Inflammatory macrophage treated with lipopolysaccharide for 1 hour (primary cell): Measurements from ENCODE around the gene NBPF14.
A peak's percentile ranks its signal among the peaks of the same experiment; 100 is the strongest.
"Not testable (repeated sequence)": the region's sequence is repeated elsewhere in the genome, so short reads cannot be mapped to it uniquely, and the experiment has no call there.

Experiments used
- DNase-seq, 2 donors: peaks; one replicate each; pipeline ENCODE4 v3.0.0-alpha.2; 2020 to 2022

NBPF14 gene, protein sequence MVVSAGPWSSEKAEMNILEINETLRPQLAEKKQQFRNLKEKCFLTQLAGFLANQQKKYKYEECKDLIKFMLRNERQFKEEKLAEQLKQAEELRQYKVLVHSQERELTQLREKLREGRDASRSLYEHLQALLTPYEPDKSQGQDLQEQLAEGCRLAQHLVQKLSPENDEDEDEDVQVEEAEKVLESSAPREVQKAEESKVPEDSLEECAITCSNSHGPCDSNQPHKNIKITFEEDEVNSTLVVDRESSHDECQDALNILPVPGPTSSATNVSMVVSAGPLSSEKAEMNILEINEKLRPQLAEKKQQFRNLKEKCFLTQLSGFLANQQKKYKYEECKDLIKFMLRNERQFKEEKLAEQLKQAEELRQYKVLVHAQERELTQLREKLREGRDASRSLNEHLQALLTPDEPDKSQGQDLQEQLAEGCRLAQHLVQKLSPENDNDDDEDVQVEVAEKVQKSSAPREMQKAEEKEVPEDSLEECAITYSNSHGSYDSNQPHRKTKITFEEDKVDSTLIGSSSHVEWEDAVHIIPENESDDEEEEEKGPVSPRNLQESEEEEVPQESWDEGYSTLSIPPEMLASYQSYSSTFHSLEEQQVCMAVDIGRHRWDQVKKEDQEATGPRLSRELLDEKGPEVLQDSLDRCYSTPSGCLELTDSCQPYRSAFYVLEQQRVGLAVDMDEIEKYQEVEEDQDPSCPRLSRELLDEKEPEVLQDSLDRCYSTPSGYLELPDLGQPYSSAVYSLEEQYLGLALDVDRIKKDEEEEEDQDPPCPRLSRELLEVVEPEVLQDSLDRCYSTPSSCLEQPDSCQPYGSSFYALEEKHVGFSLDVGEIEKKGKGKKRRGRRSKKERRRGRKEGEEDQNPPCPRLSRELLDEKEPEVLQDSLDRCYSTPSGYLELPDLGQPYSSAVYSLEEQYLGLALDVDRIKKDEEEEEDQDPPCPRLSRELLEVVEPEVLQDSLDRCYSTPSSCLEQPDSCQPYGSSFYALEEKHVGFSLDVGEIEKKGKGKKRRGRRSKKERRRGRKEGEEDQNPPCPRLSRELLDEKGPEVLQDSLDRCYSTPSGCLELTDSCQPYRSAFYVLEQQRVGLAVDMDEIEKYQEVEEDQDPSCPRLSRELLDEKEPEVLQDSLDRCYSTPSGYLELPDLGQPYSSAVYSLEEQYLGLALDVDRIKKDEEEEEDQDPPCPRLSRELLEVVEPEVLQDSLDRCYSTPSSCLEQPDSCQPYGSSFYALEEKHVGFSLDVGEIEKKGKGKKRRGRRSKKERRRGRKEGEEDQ (N-terminal part only)

DNA sequence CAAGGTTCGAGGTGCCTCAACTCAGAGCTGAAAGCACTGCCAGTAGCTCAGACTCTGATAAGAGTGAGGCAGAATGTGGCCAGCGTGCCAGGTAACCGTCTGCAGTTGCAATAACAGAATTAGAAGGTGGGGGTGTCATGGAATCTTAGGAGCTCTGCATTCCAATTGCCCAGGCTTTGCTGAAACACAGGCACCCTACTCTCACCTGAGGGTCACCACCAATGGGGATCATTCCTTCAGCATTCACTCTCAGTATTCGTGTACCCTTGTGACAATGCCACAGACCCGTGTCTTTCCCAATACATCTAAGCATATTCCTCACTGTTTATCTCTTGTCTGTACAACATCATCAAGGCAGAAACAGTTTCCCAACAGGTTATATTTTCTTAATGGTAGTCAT is at the start of gene NBPF14:
NBPF14 (minus strand) TSS at position 101 of the 400 bp plus-strand sequence. CDS start 294 bp downstream, outside the sequence.
- not testable (repeated sequence) for DNase-seq

DNA sequence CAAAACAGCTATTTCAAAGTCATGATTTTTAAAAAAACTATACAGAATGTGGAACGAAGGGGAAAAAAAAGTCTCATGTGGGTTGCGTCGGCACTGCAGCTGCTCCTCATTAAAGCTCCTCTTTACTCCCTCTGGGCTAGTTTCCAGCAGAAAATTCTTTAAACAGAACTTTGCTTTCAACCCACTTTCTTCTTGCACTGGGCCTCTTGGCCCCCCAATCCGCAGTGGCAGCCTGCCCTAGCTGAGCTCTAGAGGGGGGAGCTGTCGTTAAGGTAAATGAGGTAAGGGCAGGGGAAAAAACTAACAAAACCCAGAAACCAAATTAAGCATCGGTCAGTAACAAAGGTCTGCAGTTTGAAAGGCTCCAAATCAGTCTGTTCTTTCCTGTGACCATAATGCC is 29.6 kb upstream of the NBPF14 start:
- DNase-seq: not testable (repeated sequence)

DNA sequence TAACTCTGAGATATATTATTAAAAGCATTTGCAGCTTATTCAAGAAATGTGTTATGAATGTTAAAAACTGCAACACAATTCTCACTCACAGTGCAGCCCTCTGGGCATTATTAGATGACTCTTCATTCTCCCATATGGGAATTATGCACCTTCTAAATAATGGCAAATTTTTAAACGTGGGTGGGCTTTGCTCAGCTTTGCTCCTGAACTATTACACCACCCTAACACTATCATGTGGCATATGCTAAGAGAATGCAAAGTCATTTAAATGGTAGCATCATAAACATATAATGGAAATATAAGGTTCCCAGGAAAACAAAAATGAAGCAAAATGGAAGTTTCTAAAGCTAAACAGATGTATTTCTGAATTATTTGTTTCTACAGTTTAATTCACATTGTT is 22.4 kb upstream of the NBPF14 start:
- DNase-seq: not testable (repeated sequence)

DNA sequence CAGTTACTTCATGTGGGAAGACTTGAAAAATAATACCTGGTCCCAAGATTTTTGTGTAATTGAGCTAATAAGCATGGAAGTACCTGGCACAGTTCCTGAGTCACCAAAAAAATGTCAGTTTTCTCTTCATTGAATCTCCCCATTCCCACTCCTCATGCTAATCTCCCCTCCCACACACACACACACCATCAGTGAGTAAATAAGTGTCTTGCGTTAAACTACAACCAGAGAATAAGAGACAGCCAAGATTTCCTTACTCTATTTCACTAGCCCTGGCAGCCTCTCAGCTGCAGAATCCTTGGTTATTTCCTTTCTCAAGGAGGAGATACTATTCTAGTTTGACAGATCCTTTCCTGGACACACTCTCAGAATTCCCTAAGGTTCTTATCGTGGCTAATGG is 9.5 kb upstream of the NBPF14 start:
- DNase-seq: not testable (repeated sequence)

DNA sequence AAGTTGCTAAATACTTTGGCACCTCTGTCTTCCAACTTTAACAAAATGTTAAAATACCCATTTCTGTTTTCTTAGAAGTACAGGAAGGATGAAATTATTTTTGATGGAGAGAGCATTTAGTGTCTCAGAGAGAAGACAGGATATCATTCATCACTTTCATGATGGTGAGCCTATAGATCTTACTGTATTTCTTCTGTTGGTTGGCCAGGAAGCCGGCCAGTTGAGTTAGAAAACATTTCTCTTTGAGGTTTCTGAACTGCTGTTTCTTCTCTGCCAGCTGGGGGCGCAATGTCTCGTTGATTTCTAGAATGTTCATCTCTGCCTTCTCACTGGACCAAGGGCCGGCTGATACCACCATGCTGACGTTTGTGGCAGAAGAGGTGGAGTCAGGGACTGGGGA is 451 bp downstream of the NBPF14 start:
- not testable (repeated sequence) for DNase-seq

DNA sequence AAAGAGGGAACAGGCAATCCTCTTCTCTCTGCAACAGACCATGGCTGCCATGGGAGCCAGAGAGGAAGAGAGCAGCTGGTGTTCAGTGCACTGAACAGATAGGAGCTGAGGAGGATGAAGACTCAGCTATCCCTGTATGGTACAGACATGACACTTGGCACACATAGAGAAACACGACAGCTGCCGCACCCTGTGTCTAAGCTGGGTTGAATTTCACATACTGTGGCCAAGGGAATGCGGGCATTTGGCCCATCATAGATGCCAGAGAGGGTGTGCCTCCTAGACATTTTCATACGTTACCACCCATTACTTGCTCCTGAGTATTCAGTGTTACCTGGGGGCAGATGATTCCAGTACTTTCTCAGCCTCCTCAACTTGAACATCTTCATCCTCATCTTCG is 4.7 kb downstream of the NBPF14 start:
- not testable (repeated sequence) for DNase-seq

DNA sequence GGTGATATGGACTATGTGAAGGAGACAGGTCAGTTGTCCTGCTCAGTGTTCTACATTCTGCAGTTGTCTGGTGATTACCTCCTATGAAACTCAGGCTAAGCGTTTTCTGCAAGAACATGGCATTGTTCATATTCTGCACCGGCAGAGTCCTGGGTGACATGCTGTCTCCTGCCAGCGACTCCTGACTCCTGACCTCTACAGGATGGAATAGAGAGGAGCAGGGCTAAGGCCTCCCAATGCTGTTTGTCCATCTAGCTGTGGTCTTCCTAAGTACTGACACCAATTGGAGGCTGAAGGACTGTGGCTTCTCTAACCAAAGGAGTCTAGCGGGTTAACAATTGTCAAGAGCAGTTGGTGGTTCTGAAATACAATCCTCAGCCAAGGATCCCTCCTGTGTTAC is 63.7 kb downstream of the NBPF14 start:
- DNase-seq: peak in 1 of 2 donors; percentile 0

DNA sequence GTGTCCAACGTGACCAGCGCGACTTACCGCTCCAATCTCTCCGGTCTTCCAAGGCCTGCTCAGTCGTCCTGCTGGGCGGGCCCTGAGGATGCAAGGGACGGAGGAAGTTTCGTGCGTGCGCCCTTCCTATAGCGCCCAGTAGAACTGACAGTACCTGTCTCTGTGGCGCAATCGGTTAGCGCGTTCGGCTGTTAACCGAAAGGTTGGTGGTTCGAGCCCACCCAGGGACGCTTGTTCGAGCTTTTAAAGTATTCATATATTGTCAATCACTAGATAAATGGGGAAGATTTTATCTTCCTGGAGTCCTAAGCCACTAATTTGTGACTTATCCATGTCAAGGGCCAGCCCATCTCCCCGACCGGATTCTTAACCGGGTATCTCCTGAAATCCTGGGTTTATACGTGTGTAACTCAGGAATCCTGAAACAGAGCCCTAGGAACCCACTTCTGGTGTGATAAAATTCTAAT is 66.7 kb downstream of the NBPF14 start:
- DNase-seq: peak; percentile 2 to 6

DNA sequence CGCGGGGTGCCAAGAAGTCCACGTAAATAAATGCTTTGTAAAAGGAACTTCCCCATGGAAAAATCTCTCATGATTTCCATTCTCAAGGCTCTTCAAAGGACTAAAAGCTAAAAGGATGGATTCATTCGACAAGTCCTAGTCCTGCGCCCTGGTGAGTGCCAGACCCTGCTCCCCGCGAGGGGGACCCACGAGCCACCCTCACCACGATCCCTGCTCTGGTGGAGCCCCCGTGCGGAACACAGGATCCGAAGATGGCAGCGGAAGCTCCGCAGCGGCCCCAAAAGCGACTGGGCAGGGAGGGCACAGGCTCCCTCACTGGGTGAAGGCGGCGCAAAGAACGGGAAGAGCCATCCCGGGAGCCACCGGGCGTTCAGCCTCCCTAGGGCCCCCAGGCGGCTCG is 67.2 kb downstream of the NBPF14 start:
- not testable (repeated sequence) for DNase-seq

DNA sequence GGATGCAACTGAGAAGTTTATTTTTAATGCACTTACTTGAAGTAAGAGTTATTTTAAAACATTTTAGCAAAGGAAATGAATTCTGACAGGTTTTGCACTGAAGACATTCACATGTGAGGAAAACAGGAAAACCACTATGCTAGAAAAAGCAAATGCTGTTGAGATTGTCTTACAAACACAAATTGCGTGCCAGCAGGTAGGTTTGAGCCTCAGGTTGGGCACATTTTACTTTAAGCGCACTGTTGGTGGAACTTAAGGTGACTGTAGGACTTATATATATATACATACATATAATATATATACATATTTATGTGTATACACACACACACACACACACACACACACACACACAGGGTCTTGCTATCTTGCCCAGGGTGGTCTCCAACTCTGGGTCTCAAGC is 69.2 kb downstream of the NBPF14 start:
- not testable (repeated sequence) for DNase-seq

DNA sequence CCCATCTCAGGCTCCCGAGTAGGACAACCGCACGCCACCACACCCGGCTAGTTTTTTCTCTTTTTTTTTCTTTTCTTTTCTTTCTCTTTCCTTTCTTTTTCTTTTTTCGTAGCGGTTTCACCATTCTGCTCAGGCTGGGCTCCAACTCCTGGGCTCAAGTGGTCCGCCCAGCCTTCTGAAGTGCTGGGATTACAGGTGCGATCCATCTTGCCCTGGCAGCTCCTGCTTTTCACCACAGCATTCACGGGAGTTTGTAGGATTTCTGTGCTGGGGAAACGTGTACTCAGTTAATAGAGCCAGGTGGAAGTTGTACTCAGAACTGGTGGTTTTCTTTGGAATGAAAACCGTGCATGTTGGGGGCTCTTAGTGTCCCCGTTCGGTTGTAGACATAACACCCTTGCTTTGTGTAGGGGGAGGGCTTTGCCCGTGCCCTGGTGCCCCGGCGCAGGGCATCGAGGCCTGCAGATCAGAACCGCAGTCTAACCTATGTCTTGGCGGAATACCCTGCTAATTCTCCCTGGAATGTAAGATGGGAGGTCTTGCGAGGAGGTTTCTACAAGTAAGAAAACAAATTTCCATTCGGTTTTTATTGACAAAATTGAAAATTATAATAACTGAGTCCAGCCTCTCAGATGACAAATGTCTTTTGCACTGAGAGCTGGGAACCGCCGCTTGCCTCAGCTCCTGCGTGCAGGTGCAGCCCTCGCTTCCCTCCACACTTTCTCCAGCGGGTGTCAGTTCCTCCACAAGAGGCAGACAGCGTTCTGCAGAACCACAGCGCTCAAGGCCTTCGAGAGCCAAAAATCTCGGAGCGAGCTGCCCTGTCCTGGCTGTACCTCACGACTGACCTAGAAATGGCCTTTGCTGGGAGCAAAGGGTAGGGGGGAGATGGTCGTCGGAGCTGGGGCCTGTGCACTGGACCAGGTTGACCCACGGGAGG is 72.3 kb downstream of the NBPF14 start:
- not testable (repeated sequence) for DNase-seq

DNA sequence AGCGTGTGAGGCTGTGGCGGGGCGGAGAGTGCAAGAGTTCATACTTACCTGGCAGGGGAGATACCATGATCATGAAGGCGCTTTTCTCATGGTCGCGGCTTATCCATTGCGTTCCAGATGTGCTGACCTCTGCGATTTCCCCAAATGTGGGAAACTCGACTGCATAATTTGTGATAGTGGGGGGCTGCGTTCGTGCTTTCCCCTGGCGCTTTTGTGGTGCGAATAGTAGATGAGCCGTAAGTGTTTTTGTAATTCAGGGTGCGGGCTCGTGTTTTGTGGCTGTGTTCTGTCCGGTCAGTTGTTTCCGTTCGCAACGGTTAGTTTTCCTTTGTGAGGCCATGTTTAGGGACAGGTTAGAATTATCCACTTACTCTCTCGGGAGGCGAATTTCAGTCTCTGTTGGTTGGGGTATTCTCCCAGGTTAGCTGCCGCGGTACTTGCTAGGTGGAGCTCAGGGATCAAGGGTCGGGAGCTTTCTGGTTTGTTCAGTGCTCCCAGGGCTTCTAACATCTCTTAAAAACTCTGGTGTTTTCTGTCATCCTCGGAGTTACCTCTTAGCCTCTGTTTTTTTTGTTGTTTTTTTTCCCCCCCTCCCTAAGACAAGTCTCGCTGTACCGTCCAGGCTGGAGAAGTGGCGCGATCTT is 73.1 kb downstream of the NBPF14 start:
- DNase-seq: peak; percentile 98 to 99

DNA sequence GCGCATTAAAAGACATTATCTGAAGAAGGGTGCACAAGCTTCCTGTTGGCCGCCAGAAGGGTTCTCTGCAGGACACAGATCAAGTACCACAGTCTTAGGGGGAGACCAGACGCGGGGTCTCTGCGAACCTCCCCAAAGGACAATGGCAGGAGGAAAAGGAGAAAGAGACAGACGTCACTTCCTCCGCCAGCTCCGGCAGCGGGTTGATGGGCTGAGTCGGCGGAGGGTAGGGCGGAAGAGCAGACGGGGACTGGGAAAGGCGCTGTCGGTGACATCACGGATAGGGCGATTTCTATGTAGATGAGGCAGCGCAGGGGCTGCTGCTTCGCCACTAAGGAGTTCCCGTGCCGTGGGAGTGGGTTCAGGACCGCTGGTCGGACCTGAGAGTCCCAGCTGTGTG is 73.7 kb downstream of the NBPF14 start:
- DNase-seq: peak; percentile 76 to 84

DNA sequence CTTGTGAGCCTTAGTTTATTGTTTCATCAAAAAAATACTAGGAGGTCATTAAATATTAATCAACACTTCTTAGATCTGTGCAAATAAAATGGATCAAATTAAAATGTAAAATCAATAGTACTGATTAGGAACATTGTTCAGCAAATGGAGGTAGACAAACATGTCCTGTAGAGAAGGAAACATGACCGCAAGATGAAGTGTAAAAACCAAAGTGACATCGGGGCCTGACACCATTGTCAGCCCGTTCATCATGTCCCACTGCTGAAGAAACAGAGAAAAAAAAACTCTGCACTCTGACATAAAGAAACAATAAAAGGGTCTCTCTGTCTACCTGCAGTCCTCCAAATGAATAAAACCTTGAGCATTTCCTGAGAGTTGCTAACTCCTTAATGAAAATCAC is 81.5 kb downstream of the NBPF14 start:
- DNase-seq: not testable (repeated sequence)

DNA sequence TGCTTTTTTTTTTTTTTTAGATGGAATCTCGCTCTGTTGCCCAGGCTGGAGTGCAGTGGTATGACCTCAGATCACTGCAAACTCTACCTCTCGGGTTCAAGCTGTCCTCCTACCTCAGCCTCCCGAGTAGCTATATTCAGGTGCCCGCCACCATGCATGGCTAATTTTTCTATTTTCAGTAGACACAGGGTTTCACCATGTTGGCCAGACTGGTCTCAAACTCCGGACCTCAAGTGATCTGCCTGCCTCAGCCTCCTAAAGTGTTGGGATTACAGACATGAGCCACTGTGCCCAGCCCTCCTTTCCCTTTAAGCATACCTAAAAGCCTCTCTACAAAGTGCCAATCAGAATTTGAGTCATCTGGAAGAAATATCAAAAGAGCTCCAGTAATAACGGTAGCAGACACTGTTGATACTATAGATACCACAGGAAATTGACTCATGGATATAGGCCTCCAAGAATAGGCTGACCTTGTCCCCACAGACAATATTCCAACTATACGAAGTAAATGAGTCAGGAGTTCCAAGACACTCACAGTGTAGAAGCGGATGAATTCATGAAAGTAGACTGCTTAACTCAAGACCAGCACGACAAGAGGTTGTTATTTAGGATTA is 83.1 kb downstream of the NBPF14 start:
- DNase-seq: not testable (repeated sequence)

DNA sequence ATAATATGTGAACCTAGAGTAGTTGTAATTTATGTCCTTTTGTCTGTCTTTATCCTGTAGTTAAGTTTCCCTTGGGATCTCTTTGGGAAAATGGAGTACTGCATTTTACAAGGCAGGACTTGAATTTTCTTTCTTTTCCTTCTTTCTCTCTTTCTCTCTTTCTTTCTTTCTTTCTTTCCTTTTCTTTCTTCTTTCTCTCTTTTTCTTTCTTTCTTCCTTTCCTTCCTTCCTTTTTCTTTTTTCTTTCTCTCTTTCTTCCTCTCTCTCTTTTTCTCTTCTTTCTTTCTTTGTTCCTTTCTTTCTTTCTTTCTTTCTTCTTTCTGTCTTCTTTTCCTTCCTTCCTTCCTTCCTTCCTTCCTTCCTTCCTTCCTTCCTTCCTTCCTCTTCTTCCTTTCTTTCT is 101.9 kb downstream of the NBPF14 start:
- DNase-seq: not testable (repeated sequence)

DNA sequence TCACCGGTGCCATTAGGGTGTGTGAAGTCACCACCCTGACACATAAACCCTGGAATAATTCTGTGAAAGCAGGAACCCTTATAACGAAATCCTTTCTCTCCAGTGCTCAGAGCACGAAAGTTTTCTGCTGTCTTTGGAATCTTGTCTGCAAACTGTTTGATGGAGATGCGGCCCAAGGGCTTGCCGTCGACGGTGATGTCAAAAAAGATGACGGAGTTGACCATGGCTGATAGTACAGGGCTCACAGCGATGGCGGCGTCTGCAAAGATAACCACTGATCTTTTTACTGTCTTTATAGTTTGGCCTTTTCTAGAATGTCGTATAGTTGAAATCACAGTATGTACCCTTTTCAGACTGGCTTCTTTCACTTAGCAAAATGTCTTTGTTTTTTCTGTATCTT is 112.8 kb downstream of the NBPF14 start, which contains the start of gene PPIAL4G:
PPIAL4G (minus strand) TSS at position 274 of the 400 bp plus-strand sequence; CDS start at position 224, 50 bp downstream.
- DNase-seq: not testable (repeated sequence)
